ENCODE data around the gene PHF1.
"Not testable (repeated sequence)": the region's sequence is repeated elsewhere in the genome, so short reads cannot be mapped to it uniquely, and the experiment has no call there.

PHF1 gene

GRCh38 chr6:33391922-33392594 is 18.8 kb upstream of the PHF1 start:
- DNase-seq = no peak

DNA sequence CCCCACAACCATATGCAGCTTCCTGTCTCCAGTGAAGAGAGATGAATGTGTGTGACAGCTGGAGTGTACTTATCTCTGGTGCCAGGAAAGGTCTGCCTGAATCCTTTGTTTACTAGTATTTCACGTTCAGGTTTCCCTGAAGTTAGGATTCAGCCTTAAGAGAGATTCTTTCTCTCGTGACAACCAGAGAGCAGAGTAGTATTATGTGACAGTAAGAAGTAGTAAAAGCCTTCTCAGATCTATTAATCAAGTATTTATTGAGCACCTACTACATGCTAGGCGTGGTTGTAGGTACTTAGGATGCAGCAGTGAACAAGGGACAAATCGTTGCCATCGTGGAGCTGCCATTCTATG is 18.2 kb upstream of the PHF1 start:
- no peak for DNase-seq

- DNase-seq = no peak
These were observed 17.8 kb upstream of the PHF1 start for GRCh38 chr6:33392979-33393378.

DNA sequence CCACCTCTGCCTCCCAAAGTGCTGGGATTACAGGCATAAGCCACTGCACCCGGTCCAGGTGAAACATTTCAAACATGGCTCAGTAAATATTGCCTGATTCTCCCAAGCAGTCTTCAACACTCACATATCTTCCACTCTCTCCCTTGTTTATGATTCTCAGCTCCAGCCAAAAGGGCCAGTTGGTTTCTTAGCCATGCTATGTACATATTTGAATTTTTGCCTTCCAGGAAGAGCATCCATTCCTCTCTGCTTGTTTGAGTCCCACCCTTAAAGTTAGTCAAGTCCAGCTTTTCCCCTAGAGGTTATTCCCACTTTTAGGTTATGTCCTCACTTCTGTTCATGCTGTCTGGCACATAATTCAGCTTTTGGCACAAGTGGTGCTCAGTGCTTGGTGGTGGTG is 13.3 kb upstream of the PHF1 start:
- DNase-seq = no peak

DNA sequence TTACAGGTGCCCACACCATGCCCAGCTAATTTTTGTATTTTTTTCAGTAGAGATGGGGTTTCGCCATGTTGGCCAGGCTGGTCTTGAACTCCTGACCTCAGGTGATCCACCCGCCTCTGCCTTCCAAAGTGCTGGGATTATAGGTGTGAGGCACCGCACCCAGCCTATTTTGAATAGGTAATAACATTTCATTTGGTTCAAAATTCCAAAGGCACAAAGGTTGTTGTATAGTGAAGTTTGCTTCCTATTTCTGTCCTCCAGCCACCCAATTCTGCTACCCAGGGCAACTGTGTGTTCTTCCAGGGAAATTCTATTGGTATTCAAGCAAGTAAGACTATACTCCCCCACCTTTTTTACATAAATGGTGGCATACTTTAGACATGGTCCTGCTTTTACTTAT is 12.2 kb upstream of the PHF1 start:
- DNase-seq = not testable (repeated sequence)

DNA sequence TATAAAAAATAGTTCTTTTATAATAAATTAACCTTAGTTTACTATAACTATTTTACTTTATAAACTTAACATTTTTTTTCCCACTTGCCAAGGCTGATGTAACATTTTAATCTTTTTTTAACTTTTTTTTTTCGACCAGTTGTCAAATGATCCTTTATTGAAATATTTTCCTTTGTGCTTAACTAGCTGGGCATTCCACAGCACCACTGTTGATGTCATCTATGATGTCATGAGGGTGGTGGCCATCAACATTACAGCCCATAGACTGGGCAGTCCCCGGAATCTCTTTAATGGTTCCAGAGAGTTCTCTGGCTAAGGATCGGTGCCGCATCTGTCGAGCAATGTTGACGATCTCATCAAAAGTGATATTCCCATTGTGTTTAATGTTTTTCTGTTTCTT is 10.9 kb upstream of the PHF1 start:
- not testable (repeated sequence) for DNase-seq

DNA sequence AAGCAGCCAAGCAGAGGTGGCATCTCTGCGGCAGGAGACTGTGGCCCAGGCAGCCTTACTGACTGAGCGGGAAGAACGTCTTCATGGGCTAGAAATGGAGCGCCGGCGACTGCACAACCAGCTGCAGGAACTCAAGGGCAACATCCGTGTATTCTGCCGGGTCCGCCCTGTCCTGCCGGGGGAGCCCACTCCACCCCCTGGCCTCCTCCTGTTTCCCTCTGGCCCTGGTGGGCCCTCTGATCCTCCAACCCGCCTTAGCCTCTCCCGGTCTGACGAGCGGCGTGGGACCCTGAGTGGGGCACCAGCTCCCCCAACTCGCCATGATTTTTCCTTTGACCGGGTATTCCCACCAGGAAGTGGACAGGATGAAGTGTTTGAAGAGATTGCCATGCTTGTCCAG is 5.9 kb upstream of the PHF1 start:
- DNase-seq = no peak

GRCh38 chr6:33405386-33405940 is 5.4 kb upstream of the PHF1 start:
- no peak for DNase-seq

GRCh38 chr6:33406126-33406525 is 4.7 kb upstream of the PHF1 start:
- DNase-seq = no peak

DNA sequence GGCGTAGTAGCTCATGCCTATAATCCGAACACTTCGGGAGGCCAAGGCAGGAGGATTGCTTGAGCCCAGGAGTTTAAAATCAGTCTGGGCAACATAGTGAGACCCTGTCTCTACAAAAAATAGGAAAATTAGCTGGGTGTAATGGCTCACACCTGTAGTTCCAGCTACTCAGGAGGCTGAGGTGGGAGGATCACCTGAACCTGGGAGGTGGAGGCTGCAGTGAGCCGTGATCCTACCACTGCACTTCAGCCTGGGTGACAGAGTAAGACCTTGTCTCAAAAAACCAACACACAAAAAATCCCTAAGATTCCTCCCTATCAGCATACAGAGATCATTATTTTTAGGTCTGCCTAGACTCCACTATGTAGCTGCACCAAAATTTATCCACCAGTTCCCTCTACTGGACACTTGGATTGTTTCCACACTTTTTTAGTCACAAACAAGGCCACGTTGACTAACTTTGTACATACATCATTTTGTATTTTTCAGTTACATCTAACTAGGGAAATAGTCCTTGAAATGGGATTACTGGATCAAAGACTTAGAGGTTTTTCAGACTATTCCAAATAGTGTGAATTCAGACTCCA is 3.6 kb upstream of the PHF1 start:
- DNase-seq = no peak

DNA sequence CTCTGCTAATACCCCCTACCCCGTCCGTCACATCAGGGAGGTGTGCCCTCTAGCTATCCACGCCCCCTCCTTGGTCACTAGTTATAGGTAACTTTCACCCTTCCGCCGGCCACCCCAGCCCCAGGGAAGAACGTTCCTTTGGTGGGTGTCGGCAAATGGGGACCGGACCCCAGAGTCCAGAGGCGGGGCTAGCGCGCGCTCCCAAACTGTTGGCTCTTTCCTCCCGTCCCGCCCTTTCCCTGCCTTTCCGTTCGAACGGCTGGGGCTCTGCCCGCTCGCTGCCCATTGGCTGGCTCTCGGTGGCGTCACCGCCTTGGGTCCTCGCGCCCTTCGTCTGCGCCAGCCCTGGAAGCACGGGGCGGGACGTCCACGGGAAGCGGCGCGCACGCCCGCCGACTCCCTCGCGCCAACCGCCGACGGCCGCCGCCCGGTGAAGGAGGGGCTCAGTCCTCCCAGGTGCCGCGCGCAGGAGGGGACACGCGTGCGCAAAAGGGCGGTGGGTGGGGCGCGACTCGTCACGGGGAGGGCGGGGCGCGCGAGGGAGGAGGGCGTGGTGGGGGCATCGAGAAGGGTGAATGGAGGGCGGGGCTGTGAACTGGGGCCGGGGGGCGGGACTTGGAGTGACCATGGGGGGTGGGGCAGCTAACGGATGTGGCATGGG is 634 bp upstream of the PHF1 start:
- peak; percentile 94 for DNase-seq

DNA sequence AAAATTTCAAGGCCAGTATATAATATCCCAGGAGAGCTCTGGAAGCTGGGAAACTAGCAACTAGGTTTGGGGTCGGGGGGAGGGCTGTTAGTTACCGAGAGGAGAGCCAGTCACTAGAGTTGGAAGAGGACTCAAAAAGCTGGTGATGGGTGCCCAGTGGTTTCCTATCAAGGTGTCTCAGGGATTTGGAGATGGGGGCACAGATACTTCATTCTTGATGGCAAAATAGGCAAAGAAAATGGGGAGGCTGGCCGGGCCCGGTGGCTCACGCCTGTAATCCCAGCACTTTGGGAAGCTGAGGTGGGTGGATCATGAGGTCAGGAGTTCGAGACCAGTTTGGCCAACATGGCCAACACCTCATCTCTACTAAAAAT is 805 bp downstream of the PHF1 start:
- DNase-seq = no peak

DNA sequence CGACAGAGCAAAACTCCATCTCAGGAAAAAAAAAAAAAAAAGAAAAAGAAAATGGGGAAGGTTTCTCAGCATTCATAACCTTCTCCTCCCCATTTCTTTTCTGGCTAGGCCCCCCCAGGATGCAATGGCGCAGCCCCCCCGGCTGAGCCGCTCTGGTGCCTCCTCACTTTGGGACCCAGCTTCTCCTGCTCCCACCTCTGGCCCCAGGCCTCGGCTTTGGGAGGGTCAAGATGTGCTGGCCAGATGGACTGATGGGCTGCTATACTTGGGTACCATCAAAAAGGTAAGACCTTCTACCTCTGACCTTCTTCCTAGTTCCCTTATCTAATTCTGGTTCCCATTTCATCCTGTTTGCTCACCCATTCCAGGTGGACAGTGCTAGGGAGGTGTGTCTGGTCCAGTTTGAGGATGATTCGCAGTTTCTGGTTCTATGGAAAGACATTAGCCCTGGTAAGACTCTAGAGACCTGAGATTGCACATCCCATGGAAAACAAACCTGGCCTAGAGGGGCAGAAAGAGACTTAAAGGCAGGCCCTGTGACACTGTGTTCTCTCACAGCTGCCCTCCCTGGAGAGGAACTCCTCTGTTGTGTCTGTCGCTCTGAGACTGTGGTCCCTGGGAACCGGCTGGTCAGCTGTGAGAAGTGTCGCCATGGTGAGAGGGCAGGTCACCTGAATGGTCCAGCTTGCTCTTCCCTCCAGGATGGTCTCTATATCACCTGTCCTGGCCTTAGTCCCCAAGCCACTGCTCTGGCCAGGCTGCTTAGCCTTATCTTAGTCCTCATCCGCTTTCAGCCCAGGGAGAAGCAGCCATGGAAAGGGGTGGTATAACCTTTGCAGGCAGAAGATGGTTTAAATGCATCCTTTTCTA is 1.6 kb downstream of the PHF1 start:
- no peak for DNase-seq

DNA sequence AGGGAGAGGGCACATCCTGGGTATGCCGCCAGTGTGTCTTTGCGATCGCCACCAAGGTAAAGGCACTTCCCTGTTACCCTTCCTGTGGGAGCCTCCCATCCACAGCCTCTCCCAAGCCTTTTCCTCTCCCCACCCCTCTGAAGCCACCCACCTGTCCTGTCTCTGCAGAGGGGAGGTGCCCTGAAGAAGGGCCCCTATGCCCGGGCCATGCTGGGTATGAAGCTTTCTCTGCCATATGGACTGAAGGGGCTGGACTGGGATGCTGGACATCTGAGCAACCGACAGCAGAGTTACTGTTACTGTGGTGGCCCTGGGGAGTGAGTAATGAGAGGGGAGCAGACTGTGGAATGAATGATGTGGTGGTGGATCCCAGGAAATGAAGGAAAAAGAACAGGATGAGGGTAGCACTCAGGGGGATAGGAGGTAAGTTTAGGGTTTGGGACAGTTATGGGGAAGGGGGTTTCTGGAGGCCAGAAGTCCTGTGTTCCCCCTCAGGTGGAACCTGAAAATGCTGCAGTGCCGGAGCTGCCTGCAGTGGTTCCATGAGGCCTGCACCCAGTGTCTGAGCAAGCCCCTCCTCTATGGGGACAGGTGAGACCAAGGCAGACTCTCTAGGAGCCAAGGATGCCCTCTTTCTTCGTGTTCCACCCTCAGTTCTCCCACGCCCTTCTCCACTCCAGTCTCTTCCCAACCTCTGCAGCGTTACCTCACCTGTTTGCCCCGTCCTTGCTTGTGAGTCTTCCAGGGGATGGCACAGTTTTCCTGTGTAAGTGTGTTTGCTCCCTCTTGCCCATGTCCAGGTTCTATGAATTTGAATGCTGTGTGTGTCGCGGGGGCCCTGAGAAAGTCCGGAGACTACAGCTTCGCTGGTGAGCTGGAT is 2.7 kb downstream of the PHF1 start:
- DNase-seq = no peak

GRCh38 chr6:33414592-33415271 is 3.9 kb downstream of the PHF1 start:
- no peak for DNase-seq

DNA sequence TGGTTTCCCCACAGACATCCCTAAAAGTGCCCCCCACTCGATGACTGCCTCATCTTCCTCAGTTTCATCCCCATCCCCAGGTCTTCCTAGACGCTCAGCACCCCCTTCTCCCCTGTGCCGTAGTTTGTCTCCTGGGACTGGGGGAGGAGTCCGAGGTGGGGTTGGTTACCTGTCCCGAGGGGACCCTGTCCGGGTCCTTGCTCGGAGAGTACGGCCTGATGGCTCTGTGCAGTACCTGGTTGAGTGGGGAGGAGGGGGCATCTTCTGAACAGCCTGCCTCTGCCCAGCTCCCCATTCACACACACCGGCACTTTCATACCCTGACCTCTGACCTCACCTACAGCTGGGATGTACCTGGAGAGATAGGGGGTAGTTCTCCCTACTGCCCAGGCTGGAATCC is 5.0 kb downstream of the PHF1 start:
- DNase-seq = no peak

GRCh38 chr6:33416386-33417127 is 5.7 kb downstream of the PHF1 start:
- DNase-seq = no peak

DNA sequence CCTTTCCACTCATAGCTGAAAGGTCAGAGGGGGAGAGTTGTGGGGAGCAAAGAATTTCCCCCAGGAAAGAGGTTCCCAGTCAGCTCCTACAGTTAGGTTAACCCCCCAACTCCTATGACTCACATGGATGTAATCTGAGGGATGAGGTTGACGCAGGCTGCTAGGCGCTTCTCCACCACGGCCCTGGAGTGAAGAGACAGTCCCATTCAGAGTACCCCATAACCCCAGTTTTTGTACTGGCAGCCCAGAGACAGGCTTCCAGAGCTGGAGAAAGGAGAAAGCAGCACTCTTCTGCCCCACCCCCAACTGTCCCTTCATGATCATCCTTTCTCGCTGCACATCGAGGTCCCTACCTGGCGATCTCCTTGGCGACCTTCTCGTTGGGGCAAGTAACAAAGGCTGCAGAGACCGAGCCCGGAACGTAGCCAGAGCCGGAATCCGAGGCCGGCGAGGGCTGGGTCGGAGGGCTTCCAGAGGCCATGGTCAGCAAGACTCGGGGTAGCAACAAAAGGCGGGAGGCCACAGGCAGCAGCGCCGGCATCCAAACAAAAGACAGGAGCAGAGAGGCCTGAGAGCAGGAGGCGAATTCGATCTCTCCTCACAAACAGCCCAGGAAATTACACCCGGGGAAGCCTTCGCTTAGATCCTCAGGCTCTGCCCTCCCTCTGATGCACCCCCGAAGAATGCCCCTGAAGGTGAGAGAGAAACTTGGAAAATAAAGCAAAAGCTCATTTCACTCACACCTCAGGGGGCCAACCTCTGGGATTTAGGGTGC is 6.5 kb downstream of the PHF1 start:
- no peak for DNase-seq

DNA sequence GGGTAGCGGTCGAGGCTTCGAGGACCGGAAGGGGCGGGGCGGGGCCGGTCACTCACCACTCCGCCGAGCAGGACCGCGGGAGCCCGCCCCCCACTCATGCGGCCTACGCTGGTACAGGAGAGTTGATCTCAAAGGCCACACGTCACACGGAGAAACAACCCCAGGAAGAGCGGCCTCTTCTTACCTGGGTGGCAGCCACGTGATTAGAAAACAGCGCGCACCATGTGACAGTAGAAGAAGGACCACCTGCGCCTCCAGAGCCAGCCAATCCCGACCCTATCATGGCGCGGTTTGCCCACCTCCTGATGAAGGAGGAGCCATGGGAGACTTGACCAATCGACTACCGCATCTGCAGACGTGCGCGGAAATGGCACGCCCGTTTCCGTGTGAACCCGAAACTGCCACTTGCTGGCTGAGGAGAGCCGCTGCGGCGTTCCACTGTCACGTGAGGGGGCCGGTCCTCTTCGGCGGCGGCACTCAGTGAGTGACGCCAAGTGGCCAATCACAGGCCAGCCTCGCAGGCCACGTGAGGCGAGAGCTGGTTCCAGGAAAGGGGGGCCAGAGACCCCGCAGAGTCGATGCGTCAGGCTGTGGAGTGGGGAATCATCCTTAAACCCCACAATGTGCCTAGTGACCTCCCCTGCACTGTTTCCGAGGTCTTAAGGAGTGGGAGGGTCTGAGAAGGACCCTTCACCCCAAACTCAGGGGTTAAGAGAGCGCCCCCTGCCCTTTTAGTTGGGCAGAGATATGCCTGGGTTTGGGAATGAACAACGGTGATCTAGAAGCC is 7.3 kb downstream of the PHF1 start, which contains the start of gene CUTA:
TSS of gene CUTA (minus strand) at position 205 of the 787 bp plus-strand sequence. CDS start at position 98, 107 bp downstream.
- peak; percentile 92 for DNase-seq

All from NCI-H2107 (cell line).